Measurements from ENCODE around the gene EMB.

DNA sequence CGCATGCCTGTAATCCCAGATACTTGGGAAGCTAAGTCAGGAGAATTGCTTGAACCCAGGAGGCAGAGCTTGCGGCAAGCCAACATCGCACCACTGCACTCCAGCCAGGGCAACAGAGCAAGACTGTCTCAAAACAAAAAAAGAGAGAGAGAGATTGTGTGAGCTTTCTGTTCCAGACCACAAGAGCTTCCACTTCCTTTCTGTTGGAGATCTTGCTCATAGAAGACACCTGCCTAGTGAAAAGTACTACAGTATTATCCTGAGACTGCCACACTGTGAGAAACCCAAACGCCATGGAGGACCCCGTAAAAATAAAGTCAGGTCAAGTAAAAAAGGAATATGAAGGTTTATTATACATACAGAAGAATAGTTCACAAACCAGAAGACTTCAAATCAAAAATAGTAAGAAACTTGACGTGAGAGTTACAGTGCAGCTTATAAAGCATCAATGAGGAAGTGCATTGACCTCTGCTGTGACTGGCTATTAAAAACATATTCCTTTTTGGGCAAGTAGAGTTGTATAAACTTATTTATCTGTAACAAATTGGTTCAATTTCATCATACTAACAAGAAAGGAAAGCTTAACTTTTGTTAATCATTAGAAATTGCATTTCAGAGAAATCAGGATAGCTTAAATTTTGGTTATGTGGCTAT, 4.3 kb upstream of the EMB start:
- TF ChIP-seq POLR2A (IDR thresholded peaks at IDR 0.05): no peak
- TF ChIP-seq, protein P1, sequence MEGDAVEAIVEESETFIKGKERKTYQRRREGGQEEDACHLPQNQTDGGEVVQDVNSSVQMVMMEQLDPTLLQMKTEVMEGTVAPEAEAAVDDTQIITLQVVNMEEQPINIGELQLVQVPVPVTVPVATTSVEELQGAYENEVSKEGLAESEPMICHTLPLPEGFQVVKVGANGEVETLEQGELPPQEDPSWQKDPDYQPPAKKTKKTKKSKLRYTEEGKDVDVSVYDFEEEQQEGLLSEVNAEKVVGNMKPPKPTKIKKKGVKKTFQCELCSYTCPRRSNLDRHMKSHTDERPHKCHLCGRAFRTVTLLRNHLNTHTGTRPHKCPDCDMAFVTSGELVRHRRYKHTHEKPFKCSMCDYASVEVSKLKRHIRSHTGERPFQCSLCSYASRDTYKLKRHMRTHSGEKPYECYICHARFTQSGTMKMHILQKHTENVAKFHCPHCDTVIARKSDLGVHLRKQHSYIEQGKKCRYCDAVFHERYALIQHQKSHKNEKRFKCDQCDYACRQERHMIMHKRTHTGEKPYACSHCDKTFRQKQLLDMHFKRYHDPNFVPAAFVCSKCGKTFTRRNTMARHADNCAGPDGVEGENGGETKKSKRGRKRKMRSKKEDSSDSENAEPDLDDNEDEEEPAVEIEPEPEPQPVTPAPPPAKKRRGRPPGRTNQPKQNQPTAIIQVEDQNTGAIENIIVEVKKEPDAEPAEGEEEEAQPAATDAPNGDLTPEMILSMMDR (IDR thresholded peaks at IDR 0.05): no peak
